NK-92 treated with Interleukin-12 subunit alpha and Interleukin-12 subunit beta, amount 100 ng/mL, for 24 hours (cell line): ENCODE results near the gene ENAH.
"Not testable (repeated sequence)": the region's sequence is repeated elsewhere in the genome, so short reads cannot be mapped to it uniquely, and the experiment has no call there.

Source experiments
- DNase-seq: peaks from one replicate; lab custom pipeline; 2025; lab: John Stamatoyannopoulos, UW

Gene ENAH

DNA sequence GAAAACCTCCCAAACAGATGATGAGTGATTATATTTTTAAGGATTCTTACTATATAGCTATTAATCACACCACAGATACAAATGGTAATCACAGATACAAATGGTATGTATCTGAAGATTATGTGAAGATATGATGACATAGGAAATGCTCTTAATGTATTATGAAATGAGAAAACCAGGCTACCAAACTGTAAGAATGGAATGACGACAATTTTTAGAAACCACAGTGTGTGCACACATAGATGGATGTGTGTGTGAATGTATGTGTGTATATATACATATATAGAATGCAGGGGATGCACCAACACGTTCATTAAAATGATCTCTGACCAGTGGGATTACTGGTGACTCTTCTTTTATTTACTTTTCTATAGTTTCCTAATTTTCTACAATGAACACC lies 21.5 kb upstream of the ENAH start:
- DNase-seq: no peak

DNA sequence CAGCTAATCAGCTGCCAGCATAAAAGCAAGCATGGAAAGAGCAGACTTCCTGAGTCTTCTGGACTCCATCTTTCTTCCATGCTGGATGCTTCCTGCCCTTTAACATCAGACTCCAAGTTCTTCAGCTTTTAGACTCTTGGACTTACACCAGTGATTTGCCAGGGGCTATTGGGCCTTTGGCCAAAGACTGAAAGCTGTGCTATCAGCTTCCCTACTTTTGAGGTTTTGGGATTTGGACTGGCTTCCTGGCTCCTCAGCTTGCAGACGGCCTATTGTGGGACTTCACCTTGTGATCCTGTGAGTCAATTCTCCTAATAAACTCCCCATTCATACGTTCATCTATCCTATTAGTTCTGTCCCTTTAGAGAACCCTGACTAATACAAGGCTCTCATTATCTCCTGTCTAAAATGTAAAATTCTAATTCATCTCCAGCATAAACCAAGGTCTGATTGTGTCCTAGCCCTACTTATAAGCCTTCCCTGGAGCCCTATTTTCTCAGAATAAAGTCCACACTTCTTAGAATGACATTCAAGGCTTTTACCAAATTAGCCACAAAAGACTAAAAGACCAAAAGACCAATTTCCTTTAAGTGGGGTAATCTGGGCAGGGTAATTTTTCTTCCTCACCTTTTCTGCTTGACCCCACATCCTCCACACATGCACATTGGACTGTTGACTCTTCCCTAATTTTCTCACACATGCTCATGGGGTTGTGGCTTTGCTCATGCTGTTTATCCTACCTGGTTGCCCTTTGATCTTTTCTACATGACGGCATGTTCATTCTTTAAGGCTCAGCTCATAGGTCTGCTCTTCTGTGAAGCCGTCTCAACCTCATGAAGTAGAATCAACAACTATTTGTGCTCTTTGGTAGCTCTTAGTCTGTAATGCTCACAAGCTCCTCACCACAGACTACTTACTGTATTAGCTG lies 18.1 kb upstream of the ENAH start:
- DNase-seq: no peak

DNA sequence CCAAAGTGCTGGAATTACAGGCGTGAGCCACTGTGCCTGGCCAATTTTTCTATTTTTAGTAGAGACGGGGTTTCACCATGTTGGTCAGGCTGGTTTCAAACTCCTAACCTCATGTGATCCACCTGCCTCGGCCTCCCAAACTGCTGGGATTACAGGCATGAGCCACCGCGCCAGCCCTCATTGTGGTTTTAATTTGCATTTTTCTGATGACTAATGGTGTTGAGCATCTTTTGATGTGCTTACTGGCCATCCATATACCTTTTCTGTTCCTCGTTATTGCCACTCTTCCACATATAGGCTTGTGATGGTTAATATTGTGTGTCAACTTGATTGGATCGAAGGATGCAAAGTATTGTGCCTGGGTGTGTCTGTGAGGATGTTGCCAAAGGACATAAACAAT lies 17.4 kb upstream of the ENAH start:
- no peak for DNase-seq

DNA sequence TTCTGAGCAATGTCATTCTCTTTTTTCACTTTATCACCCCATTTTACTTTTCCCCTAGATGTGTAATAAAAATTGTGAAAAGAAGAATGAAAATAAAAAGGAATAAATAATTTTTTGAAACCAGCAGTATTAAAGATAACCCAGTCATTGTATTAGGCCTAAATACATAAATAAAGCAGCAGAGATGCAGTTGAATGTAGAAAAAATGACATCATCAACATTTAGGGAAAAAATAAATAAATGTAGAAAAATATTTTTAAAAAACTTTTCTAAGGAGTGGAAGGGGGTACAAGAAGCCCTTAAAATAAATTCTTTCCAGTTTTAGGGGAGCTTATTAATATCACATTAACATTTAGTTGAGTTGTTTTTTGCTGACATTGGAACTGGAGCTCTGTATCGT lies 15.3 kb upstream of the ENAH start:
- DNase-seq: no peak

DNA sequence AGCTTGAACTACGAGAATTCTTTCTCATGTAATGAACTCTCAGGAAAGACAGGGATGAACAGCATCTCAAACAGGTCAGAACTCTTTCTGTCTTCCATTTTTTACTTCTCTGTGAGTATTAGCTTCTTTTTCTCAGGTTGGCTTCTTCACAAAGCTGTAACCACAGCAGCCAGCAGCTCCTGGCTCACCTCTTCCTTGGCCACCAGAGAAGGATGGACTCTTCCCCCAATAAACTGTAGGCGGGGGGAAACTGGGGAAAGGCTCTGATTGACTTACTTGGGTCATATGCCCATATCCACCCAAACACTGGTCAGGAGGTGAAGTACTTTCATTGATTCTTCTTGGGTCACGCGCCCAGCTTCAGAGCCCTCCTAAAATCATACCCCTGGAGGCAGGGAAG lies 14.4 kb upstream of the ENAH start:
- no peak for DNase-seq

DNA sequence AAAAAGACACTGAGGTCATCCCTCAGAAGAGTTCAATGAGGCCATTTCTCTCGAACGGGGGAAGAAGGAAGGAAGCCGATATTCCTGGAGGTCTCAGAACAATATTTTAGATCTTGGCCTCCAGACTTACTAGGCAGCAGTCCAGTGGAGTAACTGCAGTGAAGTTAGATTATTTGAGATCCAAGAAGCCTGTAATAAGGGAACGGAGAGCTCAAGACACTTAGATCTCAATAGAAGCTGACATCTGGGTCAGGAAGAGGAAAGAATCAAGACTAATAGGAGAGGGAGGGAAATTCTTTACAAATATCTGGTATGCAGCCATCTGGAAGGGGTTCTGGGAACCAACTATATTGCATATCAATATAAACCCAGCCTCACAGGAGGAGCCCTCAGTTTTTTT lies 13.6 kb upstream of the ENAH start:
- DNase-seq: no peak

DNA sequence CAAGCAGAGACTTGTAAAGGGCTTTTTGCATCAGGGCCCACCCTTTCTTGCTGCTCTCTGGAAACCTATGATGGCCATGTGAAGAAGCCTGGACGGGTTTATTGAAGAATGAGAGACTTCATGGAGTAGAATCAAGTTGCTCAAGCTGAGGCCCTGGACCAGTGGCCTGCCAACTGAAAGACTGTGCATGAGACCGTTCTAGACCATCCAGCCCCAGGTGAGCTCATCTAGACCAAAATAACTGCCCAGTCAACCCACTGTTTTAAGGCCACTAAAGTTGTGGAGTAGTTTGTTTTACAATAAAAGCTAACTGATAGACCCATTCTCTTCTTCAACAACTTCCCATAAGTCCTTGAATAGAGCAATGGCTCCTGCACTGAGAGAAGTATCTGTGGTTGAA lies 11.8 kb upstream of the ENAH start:
- DNase-seq: no peak

DNA sequence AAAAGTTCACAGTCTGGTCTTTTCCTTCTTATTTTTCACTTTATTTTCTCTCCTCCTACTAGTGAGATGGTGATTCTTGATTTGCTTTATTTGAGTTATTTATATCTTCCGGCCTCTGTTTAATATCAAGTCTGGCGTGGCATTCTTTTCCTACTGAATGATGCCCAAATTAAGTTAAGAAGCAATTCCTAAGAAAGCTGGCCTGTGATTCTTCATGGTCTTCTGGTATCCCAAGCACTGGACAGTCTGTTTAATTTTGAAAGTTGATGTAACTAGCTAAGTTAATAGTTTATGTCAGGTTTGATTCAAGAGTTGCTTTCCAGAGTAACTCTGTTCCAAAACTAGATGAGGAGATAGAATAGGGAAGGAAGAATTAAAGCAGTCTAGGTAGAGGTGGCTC lies 9.2 kb upstream of the ENAH start:
- no peak for DNase-seq

DNA sequence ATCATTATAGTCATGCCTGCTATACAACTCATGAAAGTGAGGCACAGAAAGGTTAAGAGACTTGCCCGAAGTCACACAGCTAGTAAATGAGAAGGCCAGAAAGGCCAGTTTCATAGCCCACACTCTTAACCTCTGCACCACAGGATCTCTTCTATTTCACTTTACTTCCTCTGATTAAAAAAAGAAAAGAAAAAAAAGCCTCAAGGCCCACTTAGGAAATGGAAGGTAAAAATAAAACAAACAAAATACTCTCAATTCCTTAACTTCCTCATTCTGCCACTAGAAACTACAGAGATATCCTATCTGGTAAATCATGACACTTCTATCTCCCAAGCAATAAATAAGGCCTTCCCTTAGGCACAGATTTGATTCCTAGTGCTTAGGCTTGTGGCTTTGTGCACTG lies 7.6 kb upstream of the ENAH start:
- no peak for DNase-seq

DNA sequence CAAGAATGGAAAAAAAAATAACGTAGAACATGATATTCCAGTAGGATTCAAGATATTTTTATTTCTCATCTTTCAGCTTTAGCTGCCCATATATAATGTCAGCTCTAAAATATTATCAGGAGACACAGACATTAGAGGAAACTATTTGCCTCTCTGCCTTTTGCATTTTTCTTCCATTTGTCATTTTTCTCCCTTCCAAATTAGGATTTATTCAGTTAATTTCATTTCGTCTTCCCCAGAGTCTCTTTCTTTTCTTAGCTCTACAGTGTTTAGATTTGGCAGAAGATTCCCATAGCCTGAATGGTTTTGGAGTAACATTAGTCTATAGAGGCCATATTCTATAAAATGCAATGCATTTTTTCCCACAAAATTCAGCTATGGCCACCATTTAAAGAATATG lies 5.1 kb upstream of the ENAH start:
- no peak for DNase-seq

DNA sequence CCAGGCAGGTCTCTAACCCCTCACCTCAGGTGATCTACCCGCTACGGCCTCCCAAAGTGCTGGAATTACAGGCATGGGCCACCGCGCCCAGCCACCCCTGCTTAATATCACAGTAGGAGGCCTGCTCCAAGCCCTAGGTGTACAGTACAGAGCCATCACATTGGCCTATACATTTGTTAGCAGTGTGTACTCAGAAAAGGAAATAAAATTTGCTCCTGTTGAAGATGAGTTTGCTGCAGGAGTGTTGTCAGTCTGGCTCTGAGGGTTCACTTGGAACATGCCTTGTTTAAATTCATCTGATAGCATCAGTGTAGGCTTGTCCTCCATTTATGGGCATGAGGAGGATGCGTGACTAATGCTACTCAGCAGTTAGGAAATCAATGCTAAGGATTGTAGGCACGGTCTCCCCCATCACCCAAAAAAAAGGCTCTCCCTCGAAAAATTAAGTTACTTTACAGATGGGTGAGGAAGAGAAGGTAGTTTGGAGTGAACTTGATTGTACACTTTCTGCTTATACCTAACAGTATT lies 4.6 kb upstream of the ENAH start:
- DNase-seq: no peak

DNA sequence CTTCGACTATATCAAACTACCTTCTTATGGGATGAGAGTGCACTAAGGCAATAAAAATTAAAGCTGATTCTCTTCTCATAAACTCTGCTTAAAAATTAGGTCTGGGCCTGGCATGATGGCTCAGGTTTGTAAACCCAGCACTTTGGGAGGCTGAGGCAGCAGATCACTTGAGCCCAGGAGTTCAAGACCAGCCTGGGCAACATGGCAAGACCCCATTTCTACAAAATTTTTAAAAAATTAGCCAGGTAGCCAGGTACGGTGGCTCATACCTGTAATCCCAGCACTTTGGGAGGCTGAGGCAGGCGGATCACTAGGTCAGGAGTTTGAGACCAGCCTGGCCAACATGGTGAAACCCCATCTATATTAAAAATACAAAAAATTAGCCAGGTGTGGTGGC lies 3.3 kb upstream of the ENAH start:
- not testable (repeated sequence) for DNase-seq

DNA sequence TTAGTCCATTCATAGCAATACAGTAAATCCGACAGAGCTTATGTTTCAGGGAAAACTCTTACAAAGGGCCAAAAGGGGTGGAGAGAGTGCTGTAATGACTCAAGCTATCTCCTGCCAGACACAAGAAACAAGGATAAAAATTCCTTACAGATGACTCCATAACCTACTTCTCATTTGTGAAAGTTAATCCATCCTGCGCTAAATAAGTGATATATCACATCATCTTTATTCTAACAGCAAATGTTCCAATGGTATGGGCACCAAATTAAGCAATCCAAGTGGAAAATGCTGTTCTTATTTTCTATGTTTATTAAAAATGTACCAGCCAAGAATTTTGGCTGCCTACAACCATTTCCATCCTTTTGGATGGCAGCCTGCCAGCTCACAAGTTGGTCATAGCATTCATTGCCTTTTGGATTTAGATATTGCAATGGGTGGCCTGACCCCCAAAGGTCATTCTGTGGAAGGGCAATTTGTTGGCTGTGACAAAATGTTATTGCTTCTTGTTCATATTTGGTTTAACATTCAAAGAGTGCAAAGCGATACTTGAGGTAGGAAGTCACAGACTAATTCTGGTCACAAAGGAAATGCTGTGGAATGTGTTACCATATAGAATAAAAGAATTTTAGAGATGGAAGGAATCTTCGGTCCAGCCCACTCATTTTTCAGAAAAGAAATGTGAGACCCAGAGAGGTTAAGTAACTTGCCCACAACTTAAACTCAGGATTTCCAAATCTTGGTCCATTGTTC lies 2.8 kb upstream of the ENAH start:
- no peak for DNase-seq

DNA sequence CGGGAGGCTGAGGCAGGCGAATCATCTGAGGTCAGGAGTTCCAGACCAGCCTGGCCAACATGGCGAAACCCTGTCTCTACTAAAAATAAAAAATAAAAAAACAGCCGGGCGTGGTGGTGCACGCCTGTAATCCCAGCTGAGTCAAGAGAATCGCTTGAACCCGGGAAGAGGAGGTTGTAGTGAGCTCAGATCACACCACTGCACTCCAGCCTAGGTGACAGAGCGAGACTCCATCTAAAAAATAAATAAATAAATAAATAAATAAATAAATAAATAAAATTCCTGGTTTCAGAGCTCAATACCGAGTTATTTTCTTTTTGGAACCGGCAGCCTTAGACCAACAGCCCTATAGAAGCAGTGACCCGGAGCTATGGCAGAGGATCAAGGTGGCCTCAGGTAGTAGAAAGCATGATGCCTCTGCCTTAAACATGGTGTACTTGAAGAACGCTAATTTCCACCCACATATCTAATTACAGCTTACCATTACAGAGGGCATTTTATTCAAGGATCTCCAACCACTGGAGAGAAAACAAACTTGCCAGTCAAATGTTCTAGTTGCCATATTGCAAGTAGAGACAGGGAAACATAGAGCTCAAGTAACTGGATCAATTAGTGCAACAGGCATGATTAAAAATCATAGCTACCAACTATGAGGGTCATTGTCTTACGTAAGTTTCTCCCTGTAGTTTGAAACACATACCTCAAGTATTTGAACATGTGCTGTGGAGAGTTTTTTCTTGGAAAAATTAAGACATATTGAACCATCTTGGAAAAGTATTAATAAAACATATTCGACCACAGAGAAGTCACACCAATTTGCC lies 2.0 kb upstream of the ENAH start:
- DNase-seq: no peak

DNA sequence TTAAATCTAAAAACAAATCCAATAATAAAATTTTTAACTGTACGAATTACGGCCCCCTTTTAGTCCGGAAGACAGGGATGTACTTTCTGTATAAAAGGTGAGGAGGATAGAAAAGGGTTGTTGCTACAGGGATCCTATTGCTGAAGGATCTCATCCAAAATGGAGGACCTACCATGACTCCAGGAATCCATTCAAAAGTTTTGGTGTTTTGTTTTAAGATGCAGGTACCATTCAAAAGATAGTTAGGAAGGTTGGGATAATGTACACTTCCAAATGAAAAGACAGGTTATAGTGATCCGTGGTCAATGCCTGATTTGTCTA lies 1.3 kb upstream of the ENAH start:
- no peak for DNase-seq

DNA sequence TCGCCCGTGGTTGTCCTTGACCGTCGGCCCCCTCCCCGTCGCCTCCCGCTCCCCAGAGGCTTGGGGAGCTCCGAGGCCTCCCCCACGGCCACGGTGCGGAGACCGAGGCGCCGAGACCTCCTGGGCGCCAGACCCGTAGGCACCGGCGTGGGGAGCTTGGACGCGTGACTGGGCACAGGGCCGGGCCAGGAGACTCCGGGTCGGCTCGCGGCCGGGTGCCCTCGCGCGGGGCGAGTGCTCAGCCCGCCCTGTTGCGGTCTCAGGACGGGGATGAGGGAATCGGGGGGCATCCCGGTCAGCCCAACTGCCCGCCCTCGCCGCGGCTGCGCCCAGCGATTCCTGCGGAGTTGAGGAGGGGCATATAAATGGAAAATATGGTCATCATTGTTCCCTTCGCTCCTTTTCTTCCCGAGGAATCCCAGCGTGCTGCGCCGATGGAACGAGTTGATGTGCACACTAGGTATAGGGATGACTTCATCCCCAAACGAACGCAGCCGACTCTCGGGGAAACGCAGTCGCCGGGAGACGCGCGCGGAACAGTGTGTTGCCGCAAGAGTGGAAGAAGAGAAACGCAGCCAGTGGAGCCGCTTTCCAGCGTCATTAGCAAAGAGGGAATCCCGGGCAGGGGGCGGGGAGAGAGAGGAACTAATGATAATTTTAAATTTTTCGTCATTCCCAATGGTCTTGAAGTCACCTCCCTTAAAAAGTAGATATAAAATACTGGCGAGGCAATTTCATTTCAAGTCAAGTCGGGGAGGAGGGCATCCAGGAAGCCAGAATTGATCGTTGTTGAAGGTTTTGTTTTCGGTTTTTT lies 747 bp upstream of the ENAH start:
- DNase-seq: no peak

DNA sequence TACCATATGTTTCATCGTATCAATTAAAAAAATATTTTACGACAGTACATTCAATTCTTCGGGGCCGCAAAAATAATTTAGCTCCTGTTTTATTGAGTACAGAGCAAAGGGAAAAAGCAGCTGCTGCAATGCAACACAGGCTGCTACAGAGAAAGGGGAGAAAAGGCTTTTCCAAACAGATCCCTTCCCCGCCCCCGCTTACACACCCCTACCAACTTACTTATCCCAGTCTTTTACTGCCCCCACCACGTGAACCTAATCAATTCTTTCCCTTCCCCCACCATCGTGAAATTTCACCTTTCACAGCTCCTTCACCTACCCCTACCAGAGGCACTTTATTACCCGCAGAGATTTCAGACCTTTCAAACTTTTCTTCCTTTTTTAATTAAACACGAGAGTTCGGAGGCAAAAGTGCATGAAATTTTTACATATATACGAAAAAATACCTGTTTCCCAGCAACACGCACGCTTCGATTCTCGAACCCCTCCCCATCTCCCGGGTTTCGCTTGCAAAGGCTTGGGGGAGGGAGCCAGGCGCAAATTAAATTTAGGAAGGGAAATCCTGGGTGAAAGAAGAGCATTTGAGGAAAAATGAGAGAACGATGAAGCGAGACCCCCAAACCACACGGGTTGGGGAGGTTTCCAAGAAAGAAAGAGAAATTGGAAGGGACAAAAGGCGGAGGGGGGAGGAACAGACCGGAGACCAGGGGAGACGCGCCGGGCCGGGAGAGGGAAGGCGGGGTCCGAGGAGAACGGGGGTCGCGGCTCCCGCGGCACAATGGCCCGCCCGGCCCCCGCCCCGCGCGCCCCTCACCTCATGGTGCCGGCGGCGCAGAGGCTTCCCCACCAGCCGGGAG lies 823 bp downstream of the ENAH start:
- DNase-seq: no peak

DNA sequence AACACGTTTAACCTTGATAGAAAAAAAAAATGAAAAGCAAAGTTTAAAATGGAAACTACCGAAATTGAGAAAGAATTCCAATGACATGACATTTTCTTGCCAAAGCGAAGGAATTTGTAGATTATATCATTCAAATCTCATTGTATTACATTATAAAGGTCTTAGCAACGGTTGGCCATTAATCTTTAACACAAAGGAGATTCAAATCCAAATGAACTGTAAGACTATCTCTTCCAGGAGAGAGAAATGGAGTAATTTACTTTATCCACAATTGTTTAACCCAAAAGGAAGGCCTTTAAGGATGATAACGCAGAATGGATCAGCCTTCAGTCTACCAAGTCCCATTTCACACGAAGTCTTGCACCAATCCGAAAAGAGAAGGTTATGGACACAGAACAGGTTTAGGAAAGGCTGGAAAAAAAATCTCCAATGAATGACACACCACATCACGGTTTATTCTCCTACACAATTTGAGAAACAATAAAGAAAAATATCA lies 1.5 kb downstream of the ENAH start:
- DNase-seq: no peak

DNA sequence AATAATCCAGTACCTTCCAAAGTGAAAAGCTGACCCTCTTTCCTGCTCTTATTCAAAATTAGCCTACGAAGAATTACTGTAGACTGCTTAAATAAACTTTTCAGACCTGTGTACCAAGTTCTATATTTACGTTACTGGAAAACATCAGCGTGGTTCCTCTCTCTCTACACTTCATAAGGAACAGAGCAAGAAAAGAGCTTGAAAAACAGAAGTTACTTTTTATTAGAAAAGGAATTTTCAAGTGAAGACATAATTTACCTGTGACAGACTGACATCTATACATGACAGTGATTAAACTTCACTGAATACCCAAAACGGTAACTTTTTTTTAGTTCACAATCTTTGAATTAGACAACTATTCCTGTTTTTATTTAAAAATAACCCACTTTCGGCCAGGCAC lies 2.7 kb downstream of the ENAH start:
- DNase-seq: no peak

DNA sequence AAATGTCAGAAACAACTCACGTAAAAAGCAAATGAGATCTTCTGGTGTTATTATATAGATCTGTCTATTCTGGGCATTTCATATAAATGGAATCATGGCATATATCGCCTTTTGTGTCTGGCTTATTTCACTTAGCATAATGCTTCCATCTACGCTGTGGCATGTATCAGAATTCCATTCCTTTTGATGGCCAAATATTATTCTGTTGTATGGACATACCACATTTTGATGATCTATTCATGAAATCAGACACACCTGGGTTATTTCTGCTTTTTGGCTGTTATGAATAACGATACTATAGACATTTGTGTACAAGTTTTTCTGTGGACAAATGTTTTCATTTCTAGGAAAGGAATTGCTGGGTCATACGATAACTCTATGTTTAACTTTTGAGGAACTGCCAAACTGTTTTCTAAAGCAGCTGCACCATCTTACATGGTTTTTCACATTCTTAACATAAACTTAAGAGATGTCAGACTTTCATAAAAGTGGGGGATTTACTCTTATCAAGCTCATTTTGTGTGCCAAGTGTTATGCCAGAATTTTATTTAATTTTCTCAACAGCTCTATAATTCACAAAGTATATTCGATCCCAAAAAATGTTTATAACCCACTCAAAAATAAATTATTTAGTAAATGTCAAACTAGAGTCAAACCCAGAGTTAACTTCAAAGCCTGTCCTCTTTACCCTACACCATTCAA lies 7.6 kb downstream of the ENAH start:
- DNase-seq: no peak
